GM21528 (cell line): ENCODE results near the gene EPHB1.

Source experiments
- ATAC-seq: cut with Tn5 transposase; IDR thresholded peaks from one replicate; pipeline ENCODE4 v1.9.1; 2021; ENCODE audit warnings: mild to moderate bottlenecking, moderate library complexity; ENCODE audit not compliant: unreplicated experiment, low FRiP score

EPHB1 gene

GRCh38 chr3:135141160-135141559 lies 346.1 kb downstream of the EPHB1 start:
- ATAC-seq: no peak

GRCh38 chr3:135141672-135142071 lies 346.6 kb downstream of the EPHB1 start:
- no peak for ATAC-seq

- no peak for ATAC-seq
Observed at GRCh38 chr3:135142530-135142929, 347.5 kb downstream of the EPHB1 start.

- no peak for ATAC-seq
Observed at GRCh38 chr3:135143474-135143873, 348.4 kb downstream of the EPHB1 start.

GRCh38 chr3:135145581-135145980 lies 350.5 kb downstream of the EPHB1 start:
- no peak for ATAC-seq

GRCh38 chr3:135147657-135148056 lies 352.6 kb downstream of the EPHB1 start:
- ATAC-seq: no peak

- no peak for ATAC-seq
Observed at GRCh38 chr3:135148398-135149020, 353.4 kb downstream of the EPHB1 start.

GRCh38 chr3:135149707-135150681 lies 354.9 kb downstream of the EPHB1 start:
- ATAC-seq: no peak

GRCh38 chr3:135154186-135154585 lies 359.1 kb downstream of the EPHB1 start:
- no peak for ATAC-seq

GRCh38 chr3:135155228-135155627 lies 360.2 kb downstream of the EPHB1 start:
- ATAC-seq: no peak

- ATAC-seq: no peak
Observed at GRCh38 chr3:135155791-135156190, 360.7 kb downstream of the EPHB1 start.

- no peak for ATAC-seq
Observed at GRCh38 chr3:135157045-135157740, 362.1 kb downstream of the EPHB1 start.

- no peak for ATAC-seq
Observed at GRCh38 chr3:135158520-135158919, 363.5 kb downstream of the EPHB1 start.

- ATAC-seq: no peak
Observed at GRCh38 chr3:135159681-135160247, 364.7 kb downstream of the EPHB1 start.

- ATAC-seq: no peak
Observed at GRCh38 chr3:135161425-135161824, 366.4 kb downstream of the EPHB1 start.

- no peak for ATAC-seq
Observed at GRCh38 chr3:135163701-135164100, 368.6 kb downstream of the EPHB1 start.

GRCh38 chr3:135165260-135165659 lies 370.2 kb downstream of the EPHB1 start:
- no peak for ATAC-seq

- ATAC-seq: no peak
Observed at GRCh38 chr3:135166266-135166825, 371.3 kb downstream of the EPHB1 start.

GRCh38 chr3:135168822-135169221 lies 373.8 kb downstream of the EPHB1 start:
- ATAC-seq: no peak

- no peak for ATAC-seq
Observed at GRCh38 chr3:135169651-135170050, 374.6 kb downstream of the EPHB1 start.
